ENCODE measurements around the gene ATRNL1. TPM values are rescaled to one million over a fixed set of nuclear protein-coding genes. Genes with fewer than 3 reads are reported as not detected.

The ATRNL1 gene
- total and polyA plus RNA-seq, 2 experiments from 2014 or later: 4.8 to 29.7 TPM

DNA sequence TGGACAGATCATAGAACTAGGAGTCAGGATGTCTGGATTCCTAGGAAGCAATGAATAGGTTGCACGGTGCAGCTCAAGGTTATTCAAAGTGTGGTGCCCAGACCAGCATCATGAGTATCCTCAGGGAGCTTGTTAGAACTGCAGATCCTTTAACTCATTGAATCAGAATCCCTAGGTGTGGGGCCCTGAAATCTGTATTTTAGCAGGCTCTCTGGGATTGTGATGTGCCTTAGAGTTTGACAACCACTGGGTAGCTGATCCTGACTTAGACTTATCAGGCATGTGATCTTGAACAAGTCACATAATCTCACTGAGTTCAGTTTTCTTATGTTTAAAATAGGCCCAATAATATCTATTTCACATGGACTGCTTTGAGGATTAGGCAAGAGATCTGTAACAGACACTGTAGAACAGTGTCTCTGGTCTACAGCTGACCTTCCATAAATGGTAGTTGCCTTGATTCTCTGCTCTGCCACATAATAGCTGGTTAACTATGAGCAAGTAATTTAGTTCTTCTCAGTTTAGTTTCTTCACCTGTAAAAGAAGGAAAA lies 46.4 kb upstream of the ATRNL1 start:
- no peaks in the 10 kb centered on the region for H3K36me3 ChIP-seq (ENCODE audit: insufficient read depth)
- 0 out of 2 replicates have a peak, but pooled peaks cover 2% of the 10 kb centered on the region for H3K9me2 ChIP-seq (ENCODE audit: insufficient read depth)
- TF ChIP-seq NANOG (IDR thresholded peaks at IDR 0.05; ENCODE audit: borderline replicate concordance): no peak
- no peak for TF ChIP-seq EZH2phosphoT487 (IDR thresholded peaks at IDR 0.05; ENCODE audit: unreplicated experiment)
- no peak for TF ChIP-seq ZNF114 (CRISPR knock-in tag; IDR thresholded peaks at IDR 0.05)
- no peak for TF ChIP-seq STAT1 (IDR thresholded peaks at IDR 0.05; ENCODE audit: unreplicated experiment)
- no peak for TF ChIP-seq EZH2 (IDR thresholded peaks at IDR 0.05; ENCODE audit: low read depth, unreplicated experiment)
- TF ChIP-seq, protein P1, sequence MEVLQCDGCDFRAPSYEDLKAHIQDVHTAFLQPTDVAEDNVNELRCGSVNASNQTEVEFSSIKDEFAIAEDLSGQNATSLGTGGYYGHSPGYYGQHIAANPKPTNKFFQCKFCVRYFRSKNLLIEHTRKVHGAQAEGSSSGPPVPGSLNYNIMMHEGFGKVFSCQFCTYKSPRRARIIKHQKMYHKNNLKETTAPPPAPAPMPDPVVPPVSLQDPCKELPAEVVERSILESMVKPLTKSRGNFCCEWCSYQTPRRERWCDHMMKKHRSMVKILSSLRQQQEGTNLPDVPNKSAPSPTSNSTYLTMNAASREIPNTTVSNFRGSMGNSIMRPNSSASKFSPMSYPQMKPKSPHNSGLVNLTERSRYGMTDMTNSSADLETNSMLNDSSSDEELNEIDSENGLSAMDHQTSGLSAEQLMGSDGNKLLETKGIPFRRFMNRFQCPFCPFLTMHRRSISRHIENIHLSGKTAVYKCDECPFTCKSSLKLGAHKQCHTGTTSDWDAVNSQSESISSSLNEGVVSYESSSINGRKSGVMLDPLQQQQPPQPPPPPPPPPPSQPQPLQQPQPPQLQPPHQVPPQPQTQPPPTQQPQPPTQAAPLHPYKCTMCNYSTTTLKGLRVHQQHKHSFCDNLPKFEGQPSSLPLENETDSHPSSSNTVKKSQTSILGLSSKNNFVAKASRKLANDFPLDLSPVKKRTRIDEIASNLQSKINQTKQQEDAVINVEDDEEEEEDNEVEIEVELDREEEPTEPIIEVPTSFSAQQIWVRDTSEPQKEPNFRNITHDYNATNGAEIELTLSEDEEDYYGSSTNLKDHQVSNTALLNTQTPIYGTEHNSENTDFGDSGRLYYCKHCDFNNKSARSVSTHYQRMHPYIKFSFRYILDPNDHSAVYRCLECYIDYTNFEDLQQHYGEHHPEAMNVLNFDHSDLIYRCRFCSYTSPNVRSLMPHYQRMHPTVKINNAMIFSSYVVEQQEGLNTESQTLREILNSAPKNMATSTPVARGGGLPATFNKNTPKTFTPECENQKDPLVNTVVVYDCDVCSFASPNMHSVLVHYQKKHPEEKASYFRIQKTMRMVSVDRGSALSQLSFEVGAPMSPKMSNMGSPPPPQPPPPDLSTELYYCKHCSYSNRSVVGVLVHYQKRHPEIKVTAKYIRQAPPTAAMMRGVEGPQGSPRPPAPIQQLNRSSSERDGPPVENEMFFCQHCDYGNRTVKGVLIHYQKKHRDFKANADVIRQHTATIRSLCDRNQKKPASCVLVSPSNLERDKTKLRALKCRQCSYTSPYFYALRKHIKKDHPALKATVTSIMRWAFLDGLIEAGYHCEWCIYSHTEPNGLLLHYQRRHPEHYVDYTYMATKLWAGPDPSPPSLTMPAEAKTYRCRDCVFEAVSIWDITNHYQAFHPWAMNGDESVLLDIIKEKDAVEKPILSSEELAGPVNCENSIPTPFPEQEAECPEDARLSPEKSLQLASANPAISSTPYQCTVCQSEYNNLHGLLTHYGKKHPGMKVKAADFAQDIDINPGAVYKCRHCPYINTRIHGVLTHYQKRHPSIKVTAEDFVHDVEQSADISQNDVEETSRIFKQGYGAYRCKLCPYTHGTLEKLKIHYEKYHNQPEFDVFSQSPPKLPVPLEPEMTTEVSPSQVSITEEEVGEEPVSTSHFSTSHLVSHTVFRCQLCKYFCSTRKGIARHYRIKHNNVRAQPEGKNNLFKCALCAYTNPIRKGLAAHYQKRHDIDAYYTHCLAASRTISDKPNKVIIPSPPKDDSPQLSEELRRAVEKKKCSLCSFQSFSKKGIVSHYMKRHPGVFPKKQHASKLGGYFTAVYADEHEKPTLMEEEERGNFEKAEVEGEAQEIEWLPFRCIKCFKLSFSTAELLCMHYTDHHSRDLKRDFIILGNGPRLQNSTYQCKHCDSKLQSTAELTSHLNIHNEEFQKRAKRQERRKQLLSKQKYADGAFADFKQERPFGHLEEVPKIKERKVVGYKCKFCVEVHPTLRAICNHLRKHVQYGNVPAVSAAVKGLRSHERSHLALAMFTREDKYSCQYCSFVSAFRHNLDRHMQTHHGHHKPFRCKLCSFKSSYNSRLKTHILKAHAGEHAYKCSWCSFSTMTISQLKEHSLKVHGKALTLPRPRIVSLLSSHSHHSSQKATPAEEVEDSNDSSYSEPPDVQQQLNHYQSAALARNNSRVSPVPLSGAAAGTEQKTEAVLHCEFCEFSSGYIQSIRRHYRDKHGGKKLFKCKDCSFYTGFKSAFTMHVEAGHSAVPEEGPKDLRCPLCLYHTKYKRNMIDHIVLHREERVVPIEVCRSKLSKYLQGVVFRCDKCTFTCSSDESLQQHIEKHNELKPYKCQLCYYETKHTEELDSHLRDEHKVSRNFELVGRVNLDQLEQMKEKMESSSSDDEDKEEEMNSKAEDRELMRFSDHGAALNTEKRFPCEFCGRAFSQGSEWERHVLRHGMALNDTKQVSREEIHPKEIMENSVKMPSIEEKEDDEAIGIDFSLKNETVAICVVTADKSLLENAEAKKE (CRISPR knock-in tag; IDR thresholded peaks at IDR 0.05): no peak
- no peak for TF ChIP-seq CREB1 (CRISPR knock-in tag; IDR thresholded peaks at IDR 0.05; ENCODE audit: low read depth)
- TF ChIP-seq, protein P2, sequence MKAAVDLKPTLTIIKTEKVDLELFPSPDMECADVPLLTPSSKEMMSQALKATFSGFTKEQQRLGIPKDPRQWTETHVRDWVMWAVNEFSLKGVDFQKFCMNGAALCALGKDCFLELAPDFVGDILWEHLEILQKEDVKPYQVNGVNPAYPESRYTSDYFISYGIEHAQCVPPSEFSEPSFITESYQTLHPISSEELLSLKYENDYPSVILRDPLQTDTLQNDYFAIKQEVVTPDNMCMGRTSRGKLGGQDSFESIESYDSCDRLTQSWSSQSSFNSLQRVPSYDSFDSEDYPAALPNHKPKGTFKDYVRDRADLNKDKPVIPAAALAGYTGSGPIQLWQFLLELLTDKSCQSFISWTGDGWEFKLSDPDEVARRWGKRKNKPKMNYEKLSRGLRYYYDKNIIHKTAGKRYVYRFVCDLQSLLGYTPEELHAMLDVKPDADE (IDR thresholded peaks at IDR 0.05): no peak
- TF ChIP-seq, protein P3, sequence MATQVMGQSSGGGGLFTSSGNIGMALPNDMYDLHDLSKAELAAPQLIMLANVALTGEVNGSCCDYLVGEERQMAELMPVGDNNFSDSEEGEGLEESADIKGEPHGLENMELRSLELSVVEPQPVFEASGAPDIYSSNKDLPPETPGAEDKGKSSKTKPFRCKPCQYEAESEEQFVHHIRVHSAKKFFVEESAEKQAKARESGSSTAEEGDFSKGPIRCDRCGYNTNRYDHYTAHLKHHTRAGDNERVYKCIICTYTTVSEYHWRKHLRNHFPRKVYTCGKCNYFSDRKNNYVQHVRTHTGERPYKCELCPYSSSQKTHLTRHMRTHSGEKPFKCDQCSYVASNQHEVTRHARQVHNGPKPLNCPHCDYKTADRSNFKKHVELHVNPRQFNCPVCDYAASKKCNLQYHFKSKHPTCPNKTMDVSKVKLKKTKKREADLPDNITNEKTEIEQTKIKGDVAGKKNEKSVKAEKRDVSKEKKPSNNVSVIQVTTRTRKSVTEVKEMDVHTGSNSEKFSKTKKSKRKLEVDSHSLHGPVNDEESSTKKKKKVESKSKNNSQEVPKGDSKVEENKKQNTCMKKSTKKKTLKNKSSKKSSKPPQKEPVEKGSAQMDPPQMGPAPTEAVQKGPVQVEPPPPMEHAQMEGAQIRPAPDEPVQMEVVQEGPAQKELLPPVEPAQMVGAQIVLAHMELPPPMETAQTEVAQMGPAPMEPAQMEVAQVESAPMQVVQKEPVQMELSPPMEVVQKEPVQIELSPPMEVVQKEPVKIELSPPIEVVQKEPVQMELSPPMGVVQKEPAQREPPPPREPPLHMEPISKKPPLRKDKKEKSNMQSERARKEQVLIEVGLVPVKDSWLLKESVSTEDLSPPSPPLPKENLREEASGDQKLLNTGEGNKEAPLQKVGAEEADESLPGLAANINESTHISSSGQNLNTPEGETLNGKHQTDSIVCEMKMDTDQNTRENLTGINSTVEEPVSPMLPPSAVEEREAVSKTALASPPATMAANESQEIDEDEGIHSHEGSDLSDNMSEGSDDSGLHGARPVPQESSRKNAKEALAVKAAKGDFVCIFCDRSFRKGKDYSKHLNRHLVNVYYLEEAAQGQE (IDR thresholded peaks at IDR 0.05; ENCODE audit: unreplicated experiment): no peak
- no peak for TF ChIP-seq JUNB (IDR thresholded peaks at IDR 0.05; ENCODE audit: unreplicated experiment)
- TF ChIP-seq POLR2AphosphoS5 (IDR thresholded peaks at IDR 0.05; ENCODE audit: low read depth): no peak
- TF ChIP-seq ZNF331 (CRISPR knock-in tag; IDR thresholded peaks at IDR 0.05; ENCODE audit: low read depth): no peak
- H3K9me3 Mint-ChIP-seq: no peaks in the 10 kb centered on the region; the same call in 2 of the 3 replicates
- peaks cover 2% of the 10 kb centered on the region; the same call in 1 of the 3 replicates for H3K36me3 Mint-ChIP-seq (ENCODE audit: low read depth)
- peaks cover 20% of the 10 kb centered on the region for H3K4me1 Mint-ChIP-seq
- ATAC-seq (no peak), DNase-seq (ENCODE audit: low spot score) (no peak)
- H3K27me3 ChIP-seq (ENCODE audit: insufficient read depth): no peaks in the 10 kb centered on the region
- H3K4me1 ChIP-seq (ENCODE audit: insufficient read depth): peaks cover 6% of the 10 kb centered on the region
- H3F3A ChIP-seq (replicated peaks; ENCODE audit: low read depth): no peaks in the 10 kb centered on the region
- H2AFZ ChIP-seq: no peak overlapping the region
- H3K27me3 Mint-ChIP-seq (ENCODE audit: insufficient read depth, low read depth, poor library complexity): peaks cover 2% of the 10 kb centered on the region
- no peak overlapping the region for H3K4me3 ChIP-seq
- H3K4me3 Mint-ChIP-seq: no peak overlapping the region
- no peaks in the 10 kb centered on the region for H3K79me2 ChIP-seq (replicated peaks; ENCODE audit: insufficient read depth)
- H3K27ac Mint-ChIP-seq: no peak overlapping the region
- no peak overlapping the region for H3K4me2 ChIP-seq
- H3K27ac ChIP-seq (ENCODE audit: low read depth): no peak overlapping the region
- H4K20me1 ChIP-seq (replicated peaks; ENCODE audit: insufficient read depth): no peaks in the 10 kb centered on the region

Data from GM23338 (cell line).